Glomerular visceral epithelial cell (primary cell): Measurements from ENCODE around the gene RALGPS1.
A peak's percentile ranks its signal among the peaks of the same experiment; 100 is the strongest.

Experiments
- DNase-seq: peaks from one replicate; pipeline ENCODE4 v3.0.0-alpha.2; 2016; ENCODE audit errors: extremely low spot score

Gene RALGPS1

GRCh38 chr9:126955811-126956210, 41.2 kb downstream of the RALGPS1 start:
- DNase-seq, result no peak

GRCh38 chr9:126956917-126957686, 42.5 kb downstream of the RALGPS1 start:
- DNase-seq, result peak; percentile 37

- DNase-seq, result peak; percentile 40
Observed at GRCh38 chr9:126957687-126958053, 43.1 kb downstream of the RALGPS1 start.

GRCh38 chr9:126959336-126959735, 44.8 kb downstream of the RALGPS1 start:
- no peak for DNase-seq

GRCh38 chr9:126959917-126960316, 45.3 kb downstream of the RALGPS1 start:
- no peak for DNase-seq

- no peak for DNase-seq
Observed at GRCh38 chr9:126962336-126962735, 47.8 kb downstream of the RALGPS1 start.

GRCh38 chr9:126965077-126965476, 50.5 kb downstream of the RALGPS1 start:
- no peak for DNase-seq

GRCh38 chr9:126965541-126966428, 51.2 kb downstream of the RALGPS1 start:
- peak; percentile 49 for DNase-seq

- DNase-seq, result no peak
Observed at GRCh38 chr9:126971261-126971660, 56.7 kb downstream of the RALGPS1 start.

- DNase-seq, result no peak
Observed at GRCh38 chr9:126973651-126974529, 59.3 kb downstream of the RALGPS1 start.

GRCh38 chr9:126974594-126974993, 60.0 kb downstream of the RALGPS1 start:
- DNase-seq, result no peak

GRCh38 chr9:126975327-126976220, 61.0 kb downstream of the RALGPS1 start:
- DNase-seq, result no peak

- no peak for DNase-seq
Observed at GRCh38 chr9:126979461-126979860, 64.9 kb downstream of the RALGPS1 start.

GRCh38 chr9:126980231-126980630, 65.6 kb downstream of the RALGPS1 start:
- no peak for DNase-seq

GRCh38 chr9:126981218-126981617, 66.6 kb downstream of the RALGPS1 start:
- DNase-seq, result no peak

- no peak for DNase-seq
Observed at GRCh38 chr9:126982215-126983002, 67.8 kb downstream of the RALGPS1 start.

- no peak for DNase-seq
Observed at GRCh38 chr9:126983767-126984166, 69.2 kb downstream of the RALGPS1 start.

GRCh38 chr9:126984969-126985368, 70.4 kb downstream of the RALGPS1 start:
- peak; percentile 12 for DNase-seq

- DNase-seq, result peak; percentile 97
Observed at GRCh38 chr9:126985870-126986498, 71.4 kb downstream of the RALGPS1 start.
